D341Med (cell line): ENCODE measurements around the gene ELAVL3.

Source experiments
- DNase-seq: peaks from one replicate; pipeline ENCODE4 v3.0.0; 2012; ENCODE audit warnings: low spot score

ELAVL3 gene

GRCh38 chr19:11480715-11481533 is at the start of gene ELAVL3:
Gene ELAVL3, minus strand, starts transcription at chr19:11481046. Its CDS starts 438 bp downstream, at chr19:11480608.
- peak; percentile 87 for DNase-seq

- peak; percentile 91 for DNase-seq
These were observed 49.6 kb upstream of the ELAVL3 start for GRCh38 chr19:11530432-11530831.

DNA sequence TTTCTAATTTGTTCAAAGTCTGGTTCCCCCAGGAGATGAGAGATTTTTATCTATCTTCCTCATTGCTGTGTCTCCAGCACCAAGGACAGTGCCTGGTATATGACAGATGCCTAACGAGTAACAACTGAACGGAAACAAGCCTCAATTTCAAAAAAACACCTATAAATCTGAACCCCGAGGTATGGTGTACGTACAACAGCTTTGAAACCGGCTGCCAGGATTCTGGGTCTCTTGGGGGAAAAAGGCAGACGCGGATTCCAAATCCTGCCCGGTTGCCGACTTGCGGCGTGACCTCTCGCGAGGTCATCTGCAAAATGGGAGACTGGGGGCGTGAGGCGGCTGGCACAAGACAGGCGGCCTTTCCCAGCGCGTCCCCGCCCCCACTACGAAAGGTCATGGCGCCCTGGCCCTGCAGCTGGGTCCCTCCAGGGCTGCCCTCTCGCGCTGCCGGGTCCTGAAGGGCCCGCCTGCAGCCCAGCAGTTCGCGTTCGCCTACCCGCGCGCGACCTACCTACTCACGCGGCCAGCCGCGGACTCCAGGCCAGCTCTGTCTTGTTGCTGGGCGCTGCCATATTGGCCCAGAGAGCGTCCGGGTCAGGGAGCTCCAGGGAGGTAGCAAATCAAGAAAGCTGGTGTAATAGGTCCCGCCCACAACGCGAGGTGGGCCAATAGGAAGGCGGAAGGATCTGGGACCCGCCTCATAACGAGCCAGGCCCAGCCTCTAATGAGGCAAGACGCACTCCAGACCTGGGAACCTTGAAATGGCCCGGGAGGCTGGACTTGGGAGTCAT is 47.9 kb upstream of the ELAVL3 start, which contains the start of gene ECSIT:
Gene ECSIT (minus strand): TSS at position 584 of the 791 bp plus-strand sequence. CDS start 9,964 bp downstream, outside the sequence.
- peak; percentile 94 for DNase-seq

GRCh38 chr19:11519138-11519537 is 38.3 kb upstream of the ELAVL3 start:
- DNase-seq: no peak

GRCh38 chr19:11513946-11514345 is 33.1 kb upstream of the ELAVL3 start:
- peak; percentile 22 for DNase-seq

GRCh38 chr19:11510444-11510843 is 29.6 kb upstream of the ELAVL3 start:
- no peak for DNase-seq

- DNase-seq: peak; percentile 25
These were observed 26.7 kb upstream of the ELAVL3 start for GRCh38 chr19:11507370-11508078.

GRCh38 chr19:11506967-11507366 is 26.1 kb upstream of the ELAVL3 start:
- DNase-seq: no peak

GRCh38 chr19:11506101-11506555 is 25.3 kb upstream of the ELAVL3 start:
- DNase-seq: no peak

DNA sequence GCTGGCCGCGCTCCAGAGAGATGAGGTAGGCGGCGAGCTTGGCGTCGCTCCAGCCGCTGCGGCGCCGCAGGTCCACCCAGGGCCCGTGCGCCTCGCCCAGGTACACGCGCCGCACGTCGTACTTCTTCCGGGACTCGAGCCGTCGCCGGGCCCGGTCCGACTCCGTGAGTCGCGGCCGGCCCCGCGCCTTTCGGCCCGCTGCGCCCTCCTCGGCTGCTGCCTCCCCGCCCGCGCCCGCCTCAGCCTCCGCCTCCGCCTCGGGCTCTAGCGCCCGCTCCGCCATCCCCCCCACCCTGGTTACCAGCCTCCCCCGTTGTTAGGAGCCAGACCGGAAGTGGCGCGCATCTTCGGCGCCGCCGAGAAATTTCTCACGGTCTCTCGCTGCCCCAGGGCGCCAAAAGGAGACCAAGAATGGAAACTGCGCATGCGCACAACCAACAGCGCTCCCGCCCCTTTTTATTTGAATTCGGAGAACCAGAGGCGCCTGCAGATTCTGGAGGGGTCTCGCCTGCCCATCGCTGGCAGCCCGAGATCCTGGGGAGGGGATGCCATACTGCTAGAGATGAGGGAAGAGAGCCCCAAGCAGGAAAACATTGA is 24.8 kb upstream of the ELAVL3 start, which contains the start of gene ZNF653:
Gene ZNF653 (minus strand): TSS at position 336 of the 597 bp plus-strand sequence. CDS start 53 bp downstream, at position 283.
- DNase-seq: peak; percentile 96

GRCh38 chr19:11505032-11505503 is 24.2 kb upstream of the ELAVL3 start:
- DNase-seq: peak; percentile 98

DNA sequence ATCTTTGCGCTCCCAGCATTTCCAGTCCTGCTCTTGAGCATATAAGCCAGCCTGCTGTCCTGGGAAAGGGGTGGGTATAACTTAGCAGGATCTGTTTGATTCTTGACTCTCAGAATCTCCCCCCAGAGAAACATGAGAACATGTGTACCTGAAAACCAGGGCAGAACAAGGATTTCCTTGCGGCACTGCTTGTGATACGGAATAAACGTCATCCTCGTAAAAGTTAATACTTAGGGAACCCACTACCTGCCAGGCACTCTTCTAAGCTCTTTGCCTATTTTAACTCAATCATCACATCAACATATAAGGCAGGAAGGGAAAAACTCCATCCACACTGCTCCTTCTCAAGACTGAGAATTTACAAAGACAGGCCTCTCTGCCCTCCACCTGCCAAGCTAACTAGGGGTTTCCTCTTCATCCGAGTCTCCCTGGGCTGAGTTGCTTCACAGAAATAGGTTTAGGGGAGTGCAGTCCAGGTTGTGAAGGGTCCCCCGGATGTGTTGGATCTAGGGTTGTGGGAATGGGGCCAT is 23.7 kb upstream of the ELAVL3 start:
- DNase-seq: peak; percentile 14

- DNase-seq: no peak
These were observed 19.1 kb upstream of the ELAVL3 start for GRCh38 chr19:11499890-11500420.

DNA sequence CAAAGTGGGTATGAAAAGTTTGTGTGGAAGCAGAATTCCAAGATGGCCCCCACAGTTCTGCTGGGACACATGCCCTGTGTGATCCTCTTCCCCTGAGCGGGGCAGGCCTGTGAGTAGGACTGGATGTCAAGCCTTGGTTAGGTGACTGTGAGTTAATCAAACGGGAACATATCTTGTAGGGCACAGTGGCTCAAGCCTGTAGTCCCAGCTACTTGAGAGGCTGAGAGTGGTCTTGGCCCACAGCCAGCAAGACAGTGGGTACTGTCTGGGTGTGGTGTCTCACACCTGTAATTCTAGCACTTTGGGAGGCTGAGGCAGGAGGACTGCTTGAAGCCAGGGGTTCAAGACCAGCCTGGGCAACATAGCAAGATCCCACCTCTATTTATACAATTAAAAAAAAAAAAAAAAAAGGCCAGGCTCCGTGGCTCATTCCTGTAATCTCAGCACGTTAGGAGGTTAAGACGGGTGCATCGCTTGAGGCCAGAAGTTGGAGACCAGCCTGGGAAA is 18.4 kb upstream of the ELAVL3 start:
- no peak for DNase-seq

DNA sequence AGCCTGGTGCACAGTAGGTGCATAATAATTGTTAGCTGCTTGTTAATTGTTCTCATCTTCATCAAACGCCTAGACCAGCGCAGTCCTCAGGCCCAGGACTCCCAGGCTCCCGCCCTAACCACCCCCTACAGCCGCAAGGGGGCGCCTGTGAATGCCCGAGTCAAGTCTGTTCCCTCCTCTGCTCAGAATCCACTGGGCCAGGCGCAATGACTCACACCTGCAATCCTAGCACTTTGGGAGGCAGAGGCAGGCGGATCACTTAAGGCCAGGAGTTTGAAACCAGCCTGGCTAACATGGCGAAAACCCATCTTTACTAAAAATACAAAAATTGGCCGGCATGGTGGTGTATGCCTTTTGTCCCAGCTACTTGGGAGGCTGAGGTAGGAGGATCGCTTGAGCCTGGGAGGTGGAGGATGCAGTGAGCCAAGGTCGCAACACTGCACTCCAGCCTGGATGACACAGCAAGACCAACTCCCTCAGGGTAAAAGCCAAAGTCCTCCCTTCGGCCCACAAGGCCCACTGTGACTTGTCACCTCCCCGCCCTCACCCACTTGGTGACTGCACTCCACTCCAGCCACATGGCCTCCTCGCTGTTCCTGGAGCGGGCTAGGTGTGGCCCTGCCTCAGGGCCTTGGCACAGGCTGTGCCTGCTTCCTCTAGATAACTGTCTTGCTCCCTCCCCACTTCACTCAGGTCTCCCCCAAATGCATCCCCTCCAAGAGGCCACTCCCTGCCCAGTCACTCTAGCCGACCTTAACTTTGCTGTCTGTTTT is 15.7 kb upstream of the ELAVL3 start:
- peak; percentile 88 for DNase-seq

- peak; percentile 23 for DNase-seq
These were observed 15.0 kb upstream of the ELAVL3 start for GRCh38 chr19:11495885-11496284.

DNA sequence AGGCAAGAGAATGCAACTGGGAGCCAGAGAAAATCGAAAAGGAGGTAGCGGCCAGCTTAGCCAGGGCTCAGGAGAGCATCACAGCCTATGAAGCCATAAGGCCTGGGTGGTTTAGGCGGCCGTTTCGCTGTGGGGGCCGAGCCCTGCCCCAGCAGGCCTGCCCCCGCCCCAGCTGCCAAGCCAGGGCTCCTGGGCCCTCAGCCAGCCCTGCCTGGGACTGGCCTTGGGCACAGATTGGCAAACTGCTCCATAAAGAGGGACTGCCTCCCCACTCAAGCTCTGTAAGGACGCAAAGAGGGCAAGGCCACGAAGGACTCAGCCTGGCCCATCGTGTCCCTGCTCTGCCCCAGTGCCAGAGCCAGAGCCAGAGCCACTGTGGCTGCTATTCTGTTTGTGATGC is 14.6 kb upstream of the ELAVL3 start:
- DNase-seq: peak; percentile 18

DNA sequence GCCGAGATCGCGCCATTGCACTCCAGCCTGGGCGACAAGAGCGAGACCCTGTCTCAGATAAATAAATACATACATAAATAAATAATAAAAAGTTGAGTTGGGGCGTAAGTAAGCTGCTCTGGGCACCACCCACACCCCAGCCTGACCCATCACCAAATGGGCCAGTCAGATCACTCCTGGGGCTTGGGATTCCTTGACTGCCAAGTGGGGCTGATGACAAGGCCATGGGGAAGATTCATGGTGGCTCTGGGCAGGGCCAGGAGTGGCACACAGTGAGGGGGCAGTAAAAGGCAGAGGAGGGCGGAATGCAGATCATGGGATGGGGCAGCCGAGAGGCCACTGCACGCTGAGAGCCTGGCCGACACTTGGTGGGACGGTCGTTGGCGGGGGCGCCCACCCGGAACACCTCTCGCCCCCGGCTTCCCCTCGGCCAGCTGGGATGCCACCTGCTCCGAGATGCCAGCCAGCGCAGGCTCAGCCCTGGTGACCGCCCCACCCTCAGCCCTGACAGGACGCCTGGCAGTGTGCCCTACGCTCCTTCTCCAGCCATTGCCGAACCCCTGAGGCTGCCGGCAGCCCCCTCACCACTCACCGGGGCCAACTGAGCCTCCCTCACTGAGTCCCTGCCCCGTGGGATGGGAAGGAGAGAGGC is 13.9 kb upstream of the ELAVL3 start:
- DNase-seq: peak; percentile 23

GRCh38 chr19:11489378-11489777 is 8.5 kb upstream of the ELAVL3 start:
- DNase-seq: no peak
